Skin of body (tissue), 2 donors: ENCODE results near the gene DAB1. TPM values are rescaled to one million over a fixed set of nuclear protein-coding genes. Genes with fewer than 3 reads are reported as not detected.

Experiments used
- DNase-seq: peaks from one replicate; lab custom pipeline; 2025; lab: John Stamatoyannopoulos, UW
- total RNA-seq: library from RNA; depleted of rRNA; stranded (reverse); fragments of >200 nt; gene quantifications from one replicate; pipeline ENCODE4 v1.2.3, GENCODE V29; 2014

The DAB1 gene
- total RNA-seq, 1 donor from 2014 or later, result 1.4 TPM

DNA sequence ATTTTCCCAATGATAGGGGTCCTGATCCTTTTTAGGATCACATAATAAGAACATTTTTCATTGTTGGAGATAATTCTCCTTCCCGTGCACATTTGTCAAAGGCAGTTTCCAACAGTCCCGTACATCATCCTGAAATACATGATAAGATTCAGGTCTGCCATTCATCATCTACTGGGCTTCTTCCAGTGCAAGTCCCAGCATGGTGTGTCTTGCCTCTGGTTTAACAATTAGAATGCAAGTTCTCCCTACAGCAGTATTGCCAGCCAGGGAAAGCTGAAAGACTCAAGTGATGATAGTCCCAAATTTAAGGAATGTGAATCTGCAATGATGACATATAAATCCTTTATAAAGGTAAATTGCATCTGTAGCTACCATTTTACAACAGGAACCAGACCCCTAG is 146.2 kb downstream of the DAB1 start:
- no peak for DNase-seq

DNA sequence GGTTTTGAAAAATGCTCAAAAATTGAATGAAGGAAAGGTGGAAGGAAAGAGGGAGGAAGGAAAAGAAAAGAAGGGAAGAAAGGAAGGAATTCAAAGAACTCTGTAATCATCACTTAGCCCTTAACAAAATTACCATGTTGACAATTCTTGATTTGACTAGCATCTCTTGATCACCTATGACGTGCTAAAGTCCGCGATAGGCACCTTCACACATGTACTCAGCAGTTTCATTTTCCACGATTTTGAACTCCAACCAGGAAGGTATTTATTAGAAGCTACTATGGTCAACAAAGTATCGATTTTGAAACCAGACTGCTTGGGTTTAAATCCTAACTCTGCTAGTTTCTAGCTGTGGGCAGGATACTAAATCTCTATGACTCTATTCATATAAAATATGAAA is 146.9 kb downstream of the DAB1 start:
- no peak for DNase-seq

DNA sequence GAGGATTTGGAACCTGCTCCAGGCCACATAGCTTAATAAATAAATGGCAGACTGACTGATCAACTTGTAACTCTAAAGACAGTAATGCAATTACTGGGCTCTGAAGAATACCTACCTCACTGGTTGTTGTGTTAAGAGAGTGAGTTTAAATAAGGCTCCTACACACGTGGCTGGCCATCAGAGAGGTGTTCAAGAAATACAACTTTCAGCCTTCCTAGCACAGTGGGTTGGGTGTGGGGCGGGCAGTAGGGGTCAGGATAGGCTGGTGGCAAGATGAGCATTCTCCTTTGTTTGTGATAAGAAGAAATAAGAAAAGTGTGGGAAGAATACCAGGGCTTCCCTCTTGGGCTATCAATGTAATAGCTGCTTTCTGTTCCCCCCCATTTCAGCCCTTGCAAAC is 151.3 kb downstream of the DAB1 start:
- no peak for DNase-seq

DNA sequence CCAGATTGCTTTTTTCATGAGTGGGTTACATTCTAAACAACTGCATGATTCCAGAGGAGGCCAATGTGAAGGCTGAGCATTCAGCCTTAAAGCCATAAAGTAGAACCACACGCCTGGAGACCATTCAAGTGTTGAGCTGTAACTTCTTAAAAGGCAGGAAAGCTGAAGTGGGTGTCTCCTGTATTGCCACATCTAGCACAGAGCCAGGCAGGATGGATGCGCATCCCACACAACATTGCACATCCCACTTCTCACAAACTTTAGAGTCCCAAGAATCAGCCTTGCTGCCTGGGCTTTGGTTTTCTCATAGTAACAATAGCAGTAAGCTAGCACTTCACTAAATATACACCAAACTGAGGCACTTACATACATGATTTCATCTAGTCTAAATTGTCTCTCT is 151.7 kb downstream of the DAB1 start:
- no peak for DNase-seq

DNA sequence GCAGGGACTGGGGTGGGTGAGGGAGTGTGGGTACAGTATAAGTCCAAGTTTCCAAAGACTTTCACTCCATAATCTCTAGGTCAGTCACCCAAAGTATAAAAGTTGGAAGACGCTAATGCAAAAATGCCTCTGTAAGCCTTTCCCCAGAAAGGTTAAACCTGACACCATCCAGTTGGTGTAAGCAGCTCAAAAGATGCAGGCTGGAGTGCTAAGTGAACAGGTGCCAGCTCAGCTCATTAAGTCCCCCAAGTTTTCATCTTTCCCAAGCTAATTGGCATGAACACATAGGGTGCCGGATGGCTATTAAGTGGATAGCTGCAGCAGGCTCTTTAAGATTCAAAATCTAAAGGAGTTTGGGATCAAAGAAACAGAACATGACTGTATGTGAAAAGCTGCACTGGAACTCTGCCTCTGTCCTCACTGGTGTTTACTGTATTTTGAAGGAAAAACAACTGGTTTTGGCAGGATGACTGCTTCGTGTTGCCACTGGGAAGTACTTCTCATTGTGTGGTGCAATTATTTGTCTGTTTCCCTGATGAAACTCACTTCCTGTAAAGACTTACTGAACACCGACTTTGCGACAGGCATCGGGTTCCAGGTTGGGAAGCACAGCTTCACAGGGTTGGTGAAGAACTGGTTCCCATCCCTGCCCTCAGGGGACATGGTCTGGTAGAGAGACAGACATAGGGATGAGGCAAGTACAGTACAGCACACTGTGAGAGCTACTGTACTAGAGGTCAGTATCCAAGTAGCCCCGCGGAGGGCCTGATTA is 152.7 kb downstream of the DAB1 start:
- DNase-seq, result no peak

DNA sequence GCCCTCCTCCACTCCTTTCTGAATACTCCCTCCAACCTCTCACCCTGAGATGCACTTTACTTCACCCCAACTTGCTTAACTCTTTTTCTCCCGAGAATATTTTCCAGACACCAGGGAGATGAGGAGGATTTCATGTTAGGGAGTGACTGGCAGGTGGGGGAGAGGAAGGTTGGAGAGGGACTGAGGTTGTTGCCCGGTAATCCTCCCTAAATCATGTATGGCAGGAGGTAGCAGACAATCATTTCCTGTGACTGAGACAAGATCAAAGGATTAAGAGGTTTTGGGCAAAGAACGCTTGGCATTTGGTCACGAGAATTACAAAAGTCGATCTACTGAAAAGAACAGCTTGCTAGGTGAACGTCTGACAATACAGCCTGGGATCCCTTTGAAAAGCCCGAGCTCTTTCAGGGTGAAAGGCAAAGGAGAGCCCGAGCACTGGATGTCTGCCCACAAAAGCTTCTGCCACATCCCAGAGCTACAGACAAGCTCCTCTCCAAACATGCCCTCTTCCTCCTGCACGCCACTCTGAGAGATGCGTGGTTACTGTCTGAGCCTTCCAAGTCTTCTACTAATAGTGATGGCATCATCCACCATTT is 154.1 kb downstream of the DAB1 start:
- no peak for DNase-seq

DNA sequence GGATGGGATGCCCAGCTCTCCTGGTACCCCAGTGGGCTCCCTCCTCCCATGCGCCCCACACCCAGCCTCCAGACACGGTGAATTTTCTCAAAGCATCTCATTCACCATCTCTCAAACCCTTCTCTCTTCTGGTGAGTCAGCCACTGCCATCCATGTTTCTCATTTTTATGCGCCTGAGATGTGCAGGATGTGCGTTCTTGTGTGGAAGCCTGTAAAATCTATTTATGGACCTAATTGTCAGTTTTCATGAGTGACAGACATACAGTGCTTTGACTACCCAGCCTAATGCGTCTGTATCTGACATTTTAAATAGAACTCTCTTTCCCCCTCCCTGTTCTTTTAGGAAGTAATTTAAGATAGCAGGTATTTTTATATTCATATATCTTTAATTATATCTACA is 158.8 kb downstream of the DAB1 start:
- no peak for DNase-seq

DNA sequence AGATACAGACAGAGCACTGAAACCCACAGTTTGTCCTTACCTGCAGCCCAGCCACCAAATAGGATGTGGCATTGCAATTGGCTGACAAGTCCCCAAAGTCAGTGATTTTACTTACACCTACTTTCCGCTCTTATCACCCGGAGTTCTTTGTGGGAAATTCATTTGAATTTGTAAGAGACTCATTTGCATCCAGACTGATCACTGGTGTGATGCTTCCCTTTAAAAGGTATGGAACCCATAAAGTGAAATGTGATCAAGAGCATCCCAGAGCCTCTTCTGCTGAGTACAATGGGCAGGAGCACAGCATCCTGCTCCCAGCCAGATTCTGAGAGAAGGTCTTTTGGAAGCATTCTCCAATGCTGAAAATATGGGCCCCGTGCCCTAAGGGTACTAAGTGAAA is 161.4 kb downstream of the DAB1 start:
- DNase-seq, result no peak

DNA sequence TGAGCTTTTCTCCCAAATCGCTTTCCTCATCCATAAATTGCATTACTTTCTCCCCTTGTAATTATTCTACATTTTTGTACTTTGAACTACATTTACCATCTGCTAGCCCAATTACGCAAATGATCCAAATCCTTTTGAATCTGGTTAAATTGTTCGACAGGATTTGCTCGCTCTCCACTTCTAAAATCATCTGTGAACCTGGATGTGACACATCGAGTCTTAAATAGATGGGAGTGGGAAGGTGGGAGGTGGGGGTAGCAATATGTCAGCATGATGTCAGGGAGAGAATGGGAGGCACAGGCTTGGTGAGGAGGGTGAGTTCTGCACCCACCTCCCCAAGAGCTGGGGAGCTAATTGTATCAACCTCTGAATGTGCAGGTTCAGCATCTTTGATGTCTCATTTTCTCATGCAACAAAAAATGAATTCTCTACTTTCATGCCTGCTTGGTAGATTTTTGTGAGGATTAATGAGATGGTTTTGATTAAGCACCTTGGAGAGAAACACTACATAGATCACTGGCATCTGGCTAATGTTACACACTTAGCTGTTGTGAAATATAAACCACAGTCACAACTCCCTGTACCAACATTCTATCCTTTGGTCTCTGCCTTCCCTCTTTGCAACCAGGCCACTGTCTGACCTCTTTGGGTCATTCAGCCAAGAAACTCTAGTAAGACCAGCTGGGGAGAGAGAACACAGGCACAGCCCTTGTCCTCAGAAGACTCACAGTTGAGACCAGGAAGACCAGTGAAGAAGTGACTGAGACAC is 165.1 kb downstream of the DAB1 start:
- no peak for DNase-seq

DNA sequence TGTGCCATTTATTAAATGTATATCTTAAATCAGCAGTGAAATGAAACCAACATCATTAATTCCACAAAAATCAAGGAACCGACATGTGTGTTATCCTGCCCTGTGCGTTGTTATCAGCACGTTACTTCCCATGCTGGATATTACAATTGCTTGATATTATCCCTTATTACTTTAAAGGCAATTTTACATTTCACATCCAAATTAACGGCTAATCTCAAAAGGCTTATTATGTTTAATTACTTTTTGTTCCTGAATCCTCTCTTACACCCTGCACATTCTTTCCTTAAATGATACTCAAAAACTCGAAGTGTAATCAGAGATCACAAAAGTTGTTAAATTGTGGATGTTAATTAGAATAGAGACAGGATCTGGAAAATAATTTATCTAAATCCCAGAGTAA is 167.9 kb downstream of the DAB1 start:
- DNase-seq, result no peak

DNA sequence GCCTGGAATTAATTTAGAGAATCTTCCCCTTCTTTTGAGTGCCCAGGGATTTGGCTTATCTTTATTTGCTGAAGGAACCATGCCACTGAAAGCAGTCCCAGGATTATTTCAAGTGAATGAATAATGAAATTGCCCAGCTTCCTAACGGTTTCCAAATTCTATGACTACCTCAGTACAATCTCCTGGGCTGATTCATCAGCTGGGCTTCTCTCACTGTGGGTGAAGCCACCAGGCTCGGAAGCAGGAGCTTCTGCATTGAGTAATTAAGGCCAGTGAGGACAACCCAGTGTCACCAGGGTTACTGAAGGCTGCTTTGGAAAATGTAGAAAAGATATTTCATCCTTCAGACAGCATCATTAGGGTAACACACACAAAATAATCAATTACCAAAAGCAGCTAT is 169.8 kb downstream of the DAB1 start:
- DNase-seq, result no peak

DNA sequence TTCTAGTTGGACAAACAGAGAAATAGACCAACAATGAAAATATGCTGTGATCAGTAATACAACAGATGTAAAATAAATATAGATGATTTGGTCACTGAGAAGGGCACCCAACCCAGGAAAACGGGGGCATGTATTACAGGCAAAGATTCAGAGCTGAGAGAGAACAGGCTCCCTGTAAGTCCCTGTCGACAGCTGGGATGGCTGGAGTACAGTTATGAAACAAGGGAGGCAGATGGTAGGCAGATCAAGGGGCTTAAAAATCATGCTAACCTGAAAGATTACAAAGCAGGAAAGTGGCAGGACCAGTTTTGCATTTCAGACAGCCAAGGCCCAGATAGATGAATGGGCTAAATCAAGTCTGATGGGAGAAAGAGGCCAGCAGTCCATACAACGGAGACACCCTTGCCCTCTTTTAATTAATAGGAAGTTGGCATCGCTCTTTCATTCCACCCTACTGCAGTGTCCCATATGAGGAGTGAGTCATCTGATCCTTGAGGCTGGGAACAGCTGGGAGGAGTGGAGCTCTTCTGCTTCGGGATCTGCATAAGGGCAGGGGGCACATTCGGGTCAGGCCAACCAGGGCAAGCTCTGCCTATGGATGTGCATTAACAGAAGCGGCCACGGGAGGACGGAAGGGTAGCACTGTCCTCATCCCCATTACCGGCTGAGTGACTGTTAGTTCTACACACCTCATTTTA is 171.1 kb downstream of the DAB1 start:
- DNase-seq, result no peak

DNA sequence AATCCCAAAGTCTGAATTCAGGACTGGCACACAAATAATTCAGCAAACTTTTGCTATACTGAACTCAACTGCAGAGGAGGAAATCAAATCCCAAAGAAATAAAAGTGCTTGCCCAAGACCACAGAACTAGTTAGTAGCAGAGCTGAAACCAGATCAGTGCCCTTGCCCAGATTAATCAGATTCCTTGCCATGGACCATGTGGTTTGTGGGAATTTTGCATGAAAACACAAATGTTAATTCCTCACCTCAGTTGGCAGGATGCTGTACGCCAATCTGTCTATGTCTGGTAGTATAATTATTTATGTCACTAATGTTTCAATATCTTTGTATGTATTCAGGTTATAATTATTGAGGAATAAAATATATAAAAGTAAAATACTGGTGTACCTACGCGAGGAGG is 173.8 kb downstream of the DAB1 start:
- no peak for DNase-seq

DNA sequence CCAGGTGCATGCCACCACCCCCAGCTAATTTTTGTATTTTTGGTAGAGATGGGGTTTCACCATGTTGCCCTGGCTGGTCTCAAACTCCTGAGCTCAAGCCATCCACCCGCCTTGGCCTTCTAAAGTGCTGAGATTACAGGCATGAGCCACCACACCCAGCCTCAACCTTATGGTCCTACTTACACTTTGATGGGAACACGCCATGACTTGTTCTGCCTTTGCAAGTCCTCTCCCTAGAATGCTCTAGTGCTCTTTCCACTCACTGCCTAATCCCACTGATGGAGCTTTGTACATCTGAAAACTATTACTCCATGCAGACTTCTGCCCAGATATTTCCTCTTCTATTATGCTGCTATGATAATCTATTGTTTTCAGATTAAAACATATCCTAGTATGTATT is 174.3 kb downstream of the DAB1 start:
- no peak for DNase-seq

DNA sequence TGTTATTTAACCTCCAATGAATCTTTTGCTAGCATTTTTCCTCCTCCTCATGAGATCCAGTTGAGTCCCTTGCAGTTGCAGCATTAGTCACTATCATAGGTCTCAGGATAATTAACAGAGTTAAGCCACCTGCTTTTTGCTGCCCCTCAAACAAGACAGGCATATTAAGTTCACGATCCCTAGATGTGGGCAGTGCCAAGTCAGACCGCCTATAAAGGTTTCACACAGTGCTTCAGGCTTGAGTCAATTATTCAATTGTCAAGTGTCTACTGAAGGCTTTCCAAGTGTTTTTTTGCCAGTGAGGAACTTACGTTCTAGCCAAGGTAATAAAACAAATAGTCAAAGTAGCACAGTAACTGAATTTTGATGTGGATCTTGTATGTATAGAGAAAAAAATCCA is 175.0 kb downstream of the DAB1 start:
- no peak for DNase-seq

DNA sequence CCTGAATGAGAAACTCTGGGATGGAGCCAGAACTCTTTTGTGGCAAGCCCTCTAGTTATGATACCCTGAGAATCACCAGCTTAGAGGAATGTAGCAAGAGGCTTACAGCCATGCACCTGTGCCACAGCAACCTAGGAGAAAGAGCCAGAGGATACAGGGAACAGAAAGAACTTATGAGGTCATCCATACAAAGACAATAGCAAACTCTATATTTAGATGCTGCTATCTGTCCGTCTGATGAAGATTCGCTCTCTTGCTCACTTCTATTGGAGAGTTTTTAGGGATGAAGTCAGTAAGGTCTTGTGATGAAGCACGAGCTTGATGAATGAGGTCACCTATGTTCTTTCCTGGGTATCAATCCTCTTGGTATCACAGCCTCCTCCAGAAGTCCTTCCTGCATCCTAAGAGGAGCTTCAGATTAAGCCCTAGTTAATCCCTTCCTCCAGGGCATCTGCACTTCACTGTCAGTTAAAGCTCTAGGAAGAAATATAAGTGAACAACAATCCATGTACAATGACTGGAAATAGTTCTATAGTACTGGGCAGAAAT is 185.6 kb downstream of the DAB1 start:
- DNase-seq, result no peak

DNA sequence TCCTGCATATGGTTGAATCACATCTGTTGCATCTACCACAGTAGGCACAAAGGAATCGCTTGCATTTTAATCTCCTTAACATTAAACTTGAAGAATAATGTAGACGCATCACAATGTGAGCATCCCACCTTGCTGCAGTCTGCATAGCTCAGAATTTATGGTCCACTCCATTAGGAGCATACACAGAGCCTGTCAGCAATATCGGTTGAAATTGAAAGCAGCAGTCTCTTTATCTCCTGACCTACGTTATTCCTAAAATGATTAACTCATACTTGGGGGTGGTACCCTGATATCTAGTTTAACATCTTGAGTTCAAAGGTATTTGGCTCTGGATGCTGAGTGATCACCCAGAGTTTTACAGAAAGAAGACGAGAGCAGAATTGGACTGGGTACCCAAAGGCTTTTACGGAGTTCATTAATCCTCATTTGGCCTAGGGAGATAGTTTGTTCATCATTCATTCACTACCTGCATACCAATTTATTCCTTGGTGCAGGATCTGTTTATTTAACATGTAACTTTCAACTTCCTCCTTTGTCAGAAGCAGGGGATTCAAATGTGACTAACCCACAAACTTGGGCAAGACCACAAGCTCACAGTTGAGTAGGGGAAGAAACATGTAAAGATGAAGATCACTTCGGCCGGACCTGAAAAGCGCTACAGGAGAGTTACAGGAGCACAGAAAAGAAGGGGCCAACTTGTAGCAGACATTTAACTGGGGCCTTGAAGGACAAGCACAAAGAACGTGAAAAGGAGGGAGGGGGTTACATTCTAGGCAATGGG is 187.9 kb downstream of the DAB1 start:
- DNase-seq, result no peak

DNA sequence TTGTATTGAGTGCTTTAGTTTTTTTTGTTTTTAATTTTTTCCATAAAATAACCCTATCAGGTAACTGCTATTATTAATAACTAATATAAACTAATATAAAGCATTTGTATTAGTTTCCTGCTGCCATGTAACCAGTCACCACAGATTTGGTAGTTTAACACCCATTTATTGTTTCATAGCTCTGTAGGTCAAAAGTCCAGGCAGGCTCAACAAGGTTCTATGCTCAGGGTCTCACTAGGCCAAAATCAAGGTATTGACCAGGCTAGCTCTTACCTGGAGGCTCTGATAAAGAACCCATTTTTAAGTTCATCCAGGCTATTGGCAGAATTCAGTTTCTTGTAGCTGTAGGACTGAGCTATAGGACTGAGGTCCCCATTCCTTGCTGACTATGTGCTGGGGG is 189.4 kb downstream of the DAB1 start:
- DNase-seq, result no peak

DNA sequence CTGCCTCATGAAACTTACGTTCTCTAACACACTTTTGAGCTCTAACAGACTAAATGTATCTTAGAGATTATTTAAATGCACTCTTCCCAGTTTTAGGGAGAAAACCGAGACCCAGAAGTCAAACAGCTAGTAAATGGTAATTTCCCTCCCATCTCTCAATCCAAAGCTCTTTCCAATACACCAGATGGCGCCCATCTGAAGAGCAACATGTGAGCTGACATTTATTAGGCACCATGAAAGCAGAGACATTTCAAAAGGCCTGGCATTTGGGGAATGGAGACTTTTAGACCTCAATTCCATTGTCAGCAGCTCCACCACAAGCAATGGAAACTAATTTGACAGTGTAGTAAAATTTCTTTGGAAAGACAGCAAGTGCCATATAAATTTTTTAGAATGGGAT is 191.4 kb downstream of the DAB1 start:
- DNase-seq, result no peak

DNA sequence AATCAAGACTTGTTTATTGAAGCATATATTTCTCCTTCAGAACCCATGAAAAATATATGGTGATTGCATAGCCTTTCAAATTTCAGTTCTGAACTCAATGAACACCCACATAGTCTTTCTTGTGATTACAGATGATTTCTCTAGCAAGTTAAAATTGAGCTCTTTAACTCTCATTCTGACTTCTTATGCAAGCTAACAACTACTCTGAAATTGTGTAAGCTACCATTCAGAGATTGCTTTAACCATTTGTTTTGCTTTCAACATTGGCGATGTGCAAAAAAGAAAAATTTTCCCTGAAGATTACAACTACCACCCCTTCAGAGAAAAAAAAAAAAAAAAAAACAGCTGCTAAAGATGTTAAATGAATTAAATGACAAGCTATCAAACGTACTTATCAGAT is 193.9 kb downstream of the DAB1 start:
- no peak for DNase-seq

DNA sequence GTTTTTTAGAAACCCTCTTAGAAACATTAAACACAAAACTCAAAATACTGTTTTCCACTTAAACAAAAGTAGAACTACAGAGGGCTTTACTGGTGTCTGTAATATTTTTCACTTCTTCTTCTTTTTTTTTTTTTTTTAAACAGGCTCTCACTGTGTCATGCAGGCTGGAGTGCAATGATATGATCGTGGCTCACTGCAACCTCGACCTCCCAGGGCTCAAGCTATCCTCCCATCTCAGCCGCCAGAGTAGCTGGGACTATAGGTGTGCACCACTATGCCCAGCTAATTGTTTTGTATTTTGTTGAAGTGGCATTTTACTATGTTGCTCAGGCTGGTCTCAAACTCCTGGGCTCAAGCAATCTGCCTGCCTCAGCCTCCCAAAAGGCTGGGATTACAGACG is 194.8 kb downstream of the DAB1 start:
- DNase-seq, result no peak
